GM18868 (cell line): ENCODE results near the gene PAXIP1.

ENCODE experiments used
- ATAC-seq: cut with Tn5 transposase; IDR thresholded peaks from one replicate; pipeline ENCODE4 v1.9.1; 2021; ENCODE audit warnings: mild to moderate bottlenecking, moderate library complexity; ENCODE audit not compliant: unreplicated experiment

PAXIP1 gene

DNA sequence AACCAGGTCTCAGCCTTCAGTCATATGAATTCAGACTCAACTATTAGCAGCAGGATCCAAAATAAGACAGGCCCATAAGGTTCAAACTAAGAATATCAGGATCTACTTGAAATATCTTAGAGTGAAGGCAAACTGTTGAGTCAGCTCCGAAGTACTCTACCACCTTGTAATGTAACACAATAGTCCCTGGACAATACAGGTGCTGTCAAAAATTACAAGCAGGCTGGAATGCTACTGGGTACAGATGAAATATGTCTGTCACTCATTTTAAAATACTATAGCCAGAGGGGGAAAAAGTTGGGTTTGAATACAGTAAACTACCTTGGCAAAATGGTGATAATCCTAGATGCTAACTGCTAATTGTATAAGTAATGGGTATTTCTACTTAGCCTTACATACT, 6.8 kb downstream of the PAXIP1 start:
- ATAC-seq: no peak

DNA sequence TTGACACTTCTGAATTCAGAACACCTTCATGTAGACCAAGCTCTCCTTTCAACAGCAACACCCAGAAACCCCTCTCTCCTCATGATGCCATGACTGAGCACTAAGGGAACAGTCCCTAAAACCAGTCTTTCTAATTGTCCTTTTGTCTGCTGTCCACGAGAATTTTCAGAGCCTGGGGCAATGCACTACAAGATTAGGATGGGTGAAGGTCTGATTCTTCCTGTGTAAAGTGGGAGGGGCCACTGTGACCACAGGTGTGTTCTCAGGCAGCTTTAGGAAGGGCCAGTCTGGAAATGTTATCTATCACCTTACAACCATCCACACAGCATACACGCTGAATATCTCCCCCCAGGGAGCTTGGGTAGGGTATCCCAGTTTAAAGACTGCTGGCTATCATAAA, 7.9 kb downstream of the PAXIP1 start:
- ATAC-seq: no peak

DNA sequence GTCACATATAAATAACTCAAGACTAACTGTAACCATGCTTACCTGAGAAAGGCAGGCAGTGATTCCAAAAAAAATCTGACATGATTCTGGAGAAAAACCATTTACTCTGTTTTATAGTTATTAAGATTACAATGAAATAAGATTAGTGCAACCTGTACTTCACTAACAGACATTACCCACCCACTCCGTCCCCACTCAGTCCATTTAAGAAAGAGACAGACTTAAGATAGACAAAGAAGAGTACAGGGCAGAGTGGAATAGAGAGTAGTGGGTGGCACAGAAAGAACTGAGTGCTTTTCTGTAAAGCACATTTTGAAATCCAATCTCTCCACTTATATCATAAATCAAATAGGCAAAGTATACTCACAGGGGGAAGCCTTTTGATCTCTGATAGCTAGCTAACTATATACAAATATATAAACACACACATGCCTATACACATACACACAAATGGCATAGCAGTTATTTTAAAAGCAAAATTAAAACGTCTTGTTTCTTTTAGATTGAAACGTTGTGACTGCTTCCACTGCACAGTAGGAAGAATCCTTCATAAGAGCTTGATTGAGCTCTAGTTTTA, 11.9 kb downstream of the PAXIP1 start:
- ATAC-seq: no peak

DNA sequence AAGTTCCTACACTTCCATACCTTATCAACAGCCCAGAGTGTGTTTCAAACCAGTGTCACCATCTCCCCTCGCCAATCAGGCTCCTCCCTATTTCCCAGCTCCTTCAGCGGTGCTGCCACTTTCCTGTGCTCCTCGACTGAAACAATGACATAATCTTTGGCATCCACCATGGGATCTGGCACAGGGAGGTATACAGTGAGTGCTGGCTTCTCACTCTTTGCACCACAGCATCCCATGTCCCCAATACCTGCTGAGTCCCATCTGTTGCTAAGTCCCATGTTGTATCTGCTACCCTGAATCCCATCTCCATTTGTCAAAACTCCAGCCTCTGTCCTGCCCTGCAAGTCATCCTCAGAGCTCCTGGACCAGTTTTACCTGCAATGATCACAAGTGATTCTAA, 15.4 kb downstream of the PAXIP1 start:
- ATAC-seq: no peak

DNA sequence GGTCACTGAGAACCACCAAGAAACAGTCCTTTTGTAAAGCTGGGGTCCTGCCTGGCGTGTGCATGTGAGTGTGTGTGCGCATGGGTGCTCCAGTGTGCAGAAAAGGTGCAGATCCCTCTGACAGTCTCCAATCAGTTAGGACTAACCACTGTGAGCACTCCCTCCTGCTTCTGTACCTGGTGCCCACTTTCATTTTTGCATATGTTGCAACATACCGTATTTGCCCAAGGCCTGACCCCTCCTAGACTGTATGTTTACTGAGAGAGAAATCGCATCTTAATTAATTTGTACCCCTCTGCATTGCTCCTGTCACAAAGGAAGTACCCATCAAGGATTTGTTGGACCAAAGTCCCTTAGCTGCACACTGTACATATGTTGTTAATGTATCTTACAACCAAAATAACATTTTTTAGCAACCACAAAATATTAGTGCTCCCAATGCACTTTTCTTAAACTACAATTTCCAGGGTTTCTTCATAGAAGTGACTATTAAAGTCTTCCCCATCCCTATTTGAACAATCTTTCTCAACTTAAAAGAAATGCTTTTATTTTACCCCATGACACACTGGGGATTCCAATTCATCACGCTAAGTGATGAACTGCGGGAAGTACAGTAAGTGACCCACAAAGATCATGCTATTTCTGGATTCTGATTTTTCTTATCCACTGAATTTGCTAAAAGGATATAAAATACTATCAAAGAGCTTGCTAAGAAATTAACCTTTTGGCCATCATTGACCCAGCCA, 16.6 kb downstream of the PAXIP1 start:
- ATAC-seq: no peak

DNA sequence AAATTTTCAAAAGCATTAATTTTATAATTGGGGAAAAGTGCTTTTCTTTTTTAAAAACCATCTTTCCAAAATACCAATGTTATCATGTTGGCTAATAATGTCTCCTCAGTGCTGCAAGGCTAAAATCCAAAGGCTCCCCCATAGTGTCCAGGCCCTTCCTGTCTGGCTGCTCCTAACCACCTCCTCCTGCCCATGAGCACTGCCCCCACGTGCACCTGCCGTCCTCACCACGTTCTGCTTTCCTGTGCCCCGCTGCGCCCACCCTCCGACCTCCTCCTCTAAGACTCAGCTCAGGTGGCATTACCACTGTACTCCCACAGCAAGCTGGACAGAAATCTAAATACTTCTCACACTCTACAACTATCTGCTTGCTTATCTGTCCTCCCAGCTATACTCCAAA, 17.7 kb downstream of the PAXIP1 start:
- no peak for ATAC-seq

DNA sequence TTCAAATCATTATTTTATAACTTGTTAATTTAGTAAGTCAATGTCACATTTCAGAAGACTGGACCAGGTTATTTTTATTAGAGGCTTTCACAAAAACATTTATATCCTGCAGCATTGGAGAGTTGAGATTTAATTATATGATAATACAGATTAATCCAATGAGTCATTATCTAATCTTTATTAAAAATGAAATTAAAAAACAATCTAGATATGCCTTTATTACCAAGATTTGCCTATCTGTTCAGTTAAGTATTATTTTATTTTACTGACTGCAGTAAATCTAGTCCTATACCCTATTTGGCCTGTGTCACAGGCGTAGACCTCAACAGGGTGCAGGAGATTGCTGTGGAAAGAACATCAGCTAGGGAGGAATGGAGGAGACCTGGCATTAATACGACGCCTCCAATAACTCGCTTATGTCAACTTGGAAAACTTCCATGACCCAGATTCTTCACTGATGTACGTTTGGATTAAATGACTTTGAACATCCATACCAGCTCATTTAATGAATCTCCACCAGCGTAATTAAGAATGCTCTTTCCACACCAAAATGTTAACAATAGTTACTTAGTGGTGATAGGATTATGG, 18.2 kb downstream of the PAXIP1 start:
- no peak for ATAC-seq

DNA sequence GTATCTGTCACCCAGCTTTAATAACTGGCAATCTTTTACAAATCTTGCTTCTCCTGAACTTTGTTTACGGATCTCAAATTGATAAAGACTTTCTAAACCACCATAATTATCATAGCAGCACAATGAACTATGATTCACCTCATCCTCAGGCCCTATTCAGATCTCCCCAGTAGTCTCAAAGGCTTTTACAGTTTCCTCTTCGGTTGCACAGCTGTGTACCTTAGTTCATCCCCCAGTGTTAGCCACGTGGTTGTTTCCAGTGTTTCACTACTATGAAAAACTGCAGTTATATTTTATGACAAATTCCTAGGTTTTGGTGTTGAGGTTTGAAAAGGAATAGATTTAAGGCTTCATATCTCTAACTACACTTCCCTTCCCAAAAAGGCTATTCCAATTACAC, 24.9 kb downstream of the PAXIP1 start:
- ATAC-seq: no peak

DNA sequence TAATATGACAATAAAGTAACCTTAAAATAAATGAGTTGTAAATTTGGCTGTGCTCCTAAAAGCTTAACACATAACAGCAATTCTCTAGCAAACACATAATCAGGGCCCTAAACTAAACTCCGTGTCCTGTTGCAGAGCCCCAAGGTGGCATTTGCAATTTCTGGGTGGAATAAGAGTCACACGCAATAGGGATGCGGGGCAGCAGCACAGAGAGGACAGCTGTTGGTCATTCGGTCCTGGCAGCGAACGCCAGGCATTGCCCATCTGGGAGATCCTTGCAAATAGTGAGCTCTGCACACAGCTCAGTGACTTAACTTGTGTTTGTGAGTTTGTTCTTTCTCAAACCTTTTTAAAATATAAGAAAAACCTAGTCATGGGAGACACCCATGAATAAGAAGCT, 25.7 kb downstream of the PAXIP1 start:
- no peak for ATAC-seq

DNA sequence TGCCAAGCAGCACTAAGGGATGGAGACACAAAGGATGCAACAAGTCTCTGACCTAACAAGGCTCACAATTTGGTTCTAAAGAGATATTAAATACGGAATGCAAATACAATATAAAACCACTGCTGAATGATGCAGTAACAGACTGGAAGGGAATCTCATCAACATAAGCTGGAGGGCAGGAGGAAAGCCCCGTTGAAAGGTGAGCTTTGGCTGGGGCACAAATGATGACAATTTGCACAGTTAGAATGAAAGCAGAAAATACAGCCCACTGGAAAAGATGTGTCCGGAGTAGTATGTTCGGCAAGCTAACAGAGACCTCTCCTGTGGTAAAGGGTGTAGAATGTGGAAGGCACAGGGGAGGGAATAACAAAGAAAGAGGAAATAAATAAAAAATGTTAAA, 26.1 kb downstream of the PAXIP1 start:
- no peak for ATAC-seq

DNA sequence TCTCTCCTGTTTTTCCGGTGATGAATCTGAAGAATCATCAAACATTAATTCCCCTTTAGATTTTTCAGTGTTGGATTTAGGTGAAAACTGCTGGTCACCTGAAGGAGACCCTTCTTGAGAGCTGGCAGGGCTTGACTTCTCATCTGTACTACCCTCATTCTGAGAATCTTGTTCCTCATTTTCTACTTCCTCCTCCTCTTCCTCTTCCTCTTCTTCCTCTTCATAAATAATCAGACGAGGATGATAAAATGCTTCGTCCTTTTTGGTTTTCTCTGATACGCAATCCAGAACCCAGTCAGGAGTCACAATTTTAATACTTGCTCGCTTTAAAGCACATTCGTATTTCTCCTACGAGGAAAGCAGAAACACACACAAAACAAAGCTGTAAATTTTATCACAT, 26.9 kb downstream of the PAXIP1 start:
- no peak for ATAC-seq

DNA sequence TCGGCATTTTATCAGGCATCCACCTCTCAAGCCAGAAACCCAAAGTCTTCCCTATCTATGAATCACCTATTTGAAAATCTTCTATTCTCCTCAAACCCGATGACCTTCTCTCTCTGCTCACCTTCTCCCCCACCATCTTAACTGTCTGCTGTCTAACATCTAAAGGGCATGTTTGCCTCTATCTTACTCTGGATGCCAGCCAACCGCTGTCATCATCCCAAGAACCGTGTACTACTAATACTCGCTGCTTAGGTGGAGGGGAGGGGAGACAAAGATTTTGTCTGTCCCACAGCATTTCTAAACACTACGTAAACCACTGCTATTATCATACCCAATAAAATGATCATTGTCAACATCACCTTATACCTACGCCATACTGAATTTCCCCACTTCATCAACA, 29.5 kb downstream of the PAXIP1 start:
- ATAC-seq: no peak

DNA sequence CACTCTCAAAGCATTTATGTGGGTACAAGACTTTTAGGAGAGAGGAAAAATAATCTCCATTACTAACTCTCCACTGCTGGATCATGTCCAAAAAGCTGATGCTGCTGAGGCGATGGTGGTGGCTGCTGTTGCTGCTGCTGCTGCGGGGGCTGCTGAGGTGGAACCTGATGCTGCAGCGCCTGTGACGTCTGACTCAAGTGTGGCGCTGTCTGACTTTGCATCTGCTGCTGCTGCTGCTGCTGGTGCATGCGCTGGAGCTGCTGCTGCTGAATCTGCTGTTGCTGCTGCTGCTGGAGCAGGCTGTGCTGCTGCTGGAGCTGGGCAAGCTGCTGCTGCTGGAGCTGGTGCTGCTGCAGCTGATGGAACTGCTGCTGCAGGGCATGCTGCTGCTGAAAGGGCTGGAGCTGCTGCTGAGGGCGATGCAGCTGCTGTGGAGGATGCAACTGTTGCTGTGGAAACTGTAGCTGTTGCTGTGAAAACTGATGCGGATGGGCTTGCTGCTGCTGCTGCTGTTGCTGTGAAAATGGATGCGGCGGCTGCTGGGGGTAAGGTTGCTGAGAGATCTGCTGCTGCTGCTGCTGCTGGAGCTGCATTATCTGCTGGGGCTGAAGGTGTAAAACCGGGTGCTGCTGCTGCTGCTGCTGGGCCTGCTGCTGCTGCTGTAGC, 34.5 kb downstream of the PAXIP1 start:
- ATAC-seq: no peak

DNA sequence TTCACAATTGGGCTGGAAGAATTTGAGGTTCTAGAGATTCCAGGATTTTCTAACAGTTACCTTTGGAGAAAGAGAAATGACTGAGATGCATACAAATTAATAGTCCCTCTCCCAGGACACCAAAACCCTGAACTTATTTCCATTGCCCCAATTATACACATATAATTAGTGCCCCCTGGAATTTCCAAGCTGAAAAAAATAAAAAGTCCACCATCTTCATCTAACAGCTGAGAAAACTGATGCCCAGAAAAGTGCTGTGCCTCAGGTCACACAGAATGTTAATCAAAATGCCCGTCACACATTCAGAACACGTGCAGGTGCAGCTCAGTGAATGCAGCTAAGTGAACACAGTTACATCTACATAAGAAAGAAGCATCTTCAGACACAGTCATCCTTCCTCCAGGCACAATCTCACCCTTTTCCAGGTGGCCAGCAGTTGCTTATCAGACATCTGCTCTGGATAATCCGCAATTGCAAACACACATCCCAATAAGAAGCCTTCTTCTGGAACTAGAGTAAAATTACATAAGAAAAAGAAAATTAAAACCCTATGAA, 35.4 kb downstream of the PAXIP1 start:
- no peak for ATAC-seq

DNA sequence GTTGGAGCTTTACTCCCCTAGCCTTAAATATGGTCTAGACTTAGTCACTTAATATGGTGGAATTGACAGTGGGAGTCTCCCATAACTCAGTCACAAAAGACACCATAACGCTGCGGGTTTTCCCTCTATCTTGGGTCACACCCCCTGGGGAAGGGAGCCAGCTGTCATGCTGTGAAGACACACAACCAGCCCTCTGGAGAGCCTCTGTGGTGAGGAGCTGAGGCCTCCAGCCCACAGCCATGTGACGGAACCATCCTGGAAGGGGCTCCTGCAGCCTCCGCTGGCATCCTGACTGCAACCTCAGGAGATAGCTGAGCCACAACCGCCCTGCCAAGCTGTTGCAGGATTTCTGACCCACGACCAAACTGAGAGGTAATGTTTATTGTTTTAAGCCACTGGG, 37.9 kb downstream of the PAXIP1 start:
- ATAC-seq: no peak

DNA sequence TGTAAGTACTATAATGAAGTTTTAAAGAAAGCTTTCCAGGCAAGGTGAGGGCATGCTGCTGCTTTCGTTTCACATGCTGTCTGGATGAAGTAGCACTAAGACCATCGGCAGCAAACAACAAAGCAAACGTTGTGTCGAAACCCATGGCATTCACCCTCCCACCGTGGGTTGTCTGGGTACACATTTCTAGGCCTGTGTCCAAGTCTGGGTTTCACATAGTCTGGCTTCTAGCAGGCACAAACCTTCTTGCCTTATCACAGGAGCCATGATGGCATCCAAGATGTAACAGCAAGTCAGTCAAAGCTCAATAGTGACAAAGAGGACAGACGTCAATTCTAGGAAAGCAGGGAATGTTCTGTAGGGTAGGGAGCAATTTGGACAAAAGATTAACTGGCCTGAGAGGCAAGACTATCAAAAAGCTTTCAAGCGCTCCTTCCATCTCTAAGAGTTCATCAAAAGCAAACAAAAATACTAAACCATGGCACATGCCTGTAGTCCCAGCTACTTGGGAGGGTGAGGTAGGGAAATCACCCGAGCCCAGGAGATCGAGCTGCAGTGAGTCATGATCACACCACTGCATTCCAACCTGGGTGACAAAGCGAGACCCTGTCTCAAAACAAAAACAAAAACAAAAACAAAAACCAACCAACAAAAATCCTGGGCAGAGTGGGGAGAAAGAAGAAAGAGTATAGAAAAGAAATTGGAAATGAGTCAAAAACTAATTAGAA, 42.7 kb downstream of the PAXIP1 start:
- ATAC-seq: no peak

DNA sequence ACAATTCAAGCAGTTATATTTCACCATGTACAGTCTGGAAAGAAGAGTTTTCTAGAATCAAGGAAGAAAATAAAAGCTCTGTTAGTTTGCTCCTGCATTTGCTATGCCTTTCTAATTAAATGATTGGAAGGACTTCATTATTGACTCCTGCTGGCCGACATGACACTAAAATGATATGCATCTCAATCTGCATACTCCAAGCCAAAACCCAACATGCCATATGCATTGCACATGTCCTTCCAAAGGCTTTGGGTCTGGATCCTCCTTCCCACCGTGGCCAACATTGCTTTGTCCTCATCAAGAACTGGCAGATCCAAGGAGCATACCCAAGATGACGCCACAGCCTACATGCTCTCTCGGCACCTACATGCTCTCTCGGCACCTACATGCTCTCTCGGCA, 46.5 kb downstream of the PAXIP1 start:
- no peak for ATAC-seq

DNA sequence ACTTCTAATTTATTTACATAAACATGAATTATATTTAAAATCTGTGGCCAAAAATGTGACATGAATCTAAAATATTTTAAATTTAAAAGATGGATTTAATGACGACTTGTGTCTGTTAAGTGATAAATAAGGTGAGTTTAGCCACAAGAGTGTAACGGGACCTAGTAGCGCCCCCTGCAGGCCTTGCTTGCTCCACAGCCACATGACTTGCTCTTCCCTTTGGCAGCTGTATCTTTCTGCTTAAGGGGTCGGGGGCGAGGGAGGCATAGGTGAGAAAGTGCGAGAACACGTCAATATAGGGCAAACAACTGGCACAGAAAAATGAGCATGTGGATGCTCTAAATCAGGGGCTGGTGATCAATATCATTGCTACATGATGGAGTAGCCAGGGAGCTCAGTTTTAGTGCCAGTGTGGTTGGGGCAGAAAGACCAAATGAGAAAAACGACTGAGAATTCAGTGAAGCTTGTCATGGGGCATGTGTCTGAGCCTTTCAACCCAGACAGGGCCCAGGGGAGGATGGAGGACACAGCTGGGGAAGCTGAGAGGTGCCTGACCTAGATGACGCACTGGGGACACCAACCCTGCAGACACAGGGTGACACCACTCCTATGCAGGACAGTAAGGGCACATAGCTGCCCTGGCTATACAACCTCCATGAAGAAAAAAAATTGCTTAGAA, 49.8 kb downstream of the PAXIP1 start:
- ATAC-seq: peak; percentile 66

DNA sequence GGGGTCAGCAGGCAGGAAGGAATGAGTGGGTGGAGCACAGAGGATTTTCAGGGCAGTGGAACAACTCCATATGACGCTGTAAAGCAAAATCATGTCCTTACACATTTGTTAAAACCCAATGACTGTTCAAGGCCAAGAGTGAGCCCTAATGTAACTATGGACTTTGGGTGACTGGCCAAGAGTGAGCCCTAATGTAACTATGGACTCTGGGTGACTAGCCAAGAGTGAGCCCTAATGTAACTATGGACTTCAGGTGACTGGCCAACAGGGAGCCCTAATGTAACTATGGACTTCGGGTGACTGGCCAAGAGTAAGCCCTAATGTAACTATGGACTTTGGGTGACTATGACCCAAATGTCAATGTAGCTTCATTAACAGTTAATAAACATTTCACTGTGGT, 52.0 kb downstream of the PAXIP1 start:
- ATAC-seq: no peak

DNA sequence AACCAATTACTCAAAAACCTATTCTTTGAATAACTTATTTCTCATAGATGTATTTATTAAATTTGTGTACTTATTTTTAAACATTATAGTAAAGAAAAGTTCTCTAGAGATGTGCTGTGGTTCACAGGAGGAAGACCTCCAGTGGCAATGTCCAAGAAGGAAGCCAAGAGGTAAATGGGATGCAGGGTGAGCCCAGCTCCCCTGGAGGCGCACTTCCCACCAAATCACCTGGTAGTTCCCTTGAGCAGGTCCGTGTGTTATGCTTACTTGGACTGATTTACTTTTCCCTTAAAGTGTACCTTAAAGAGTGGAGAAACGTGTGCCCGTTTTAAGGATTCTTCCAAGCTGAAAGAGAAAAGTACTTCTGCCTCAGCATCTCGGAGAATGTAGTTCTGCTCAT, 55.3 kb downstream of the PAXIP1 start:
- ATAC-seq: no peak

DNA sequence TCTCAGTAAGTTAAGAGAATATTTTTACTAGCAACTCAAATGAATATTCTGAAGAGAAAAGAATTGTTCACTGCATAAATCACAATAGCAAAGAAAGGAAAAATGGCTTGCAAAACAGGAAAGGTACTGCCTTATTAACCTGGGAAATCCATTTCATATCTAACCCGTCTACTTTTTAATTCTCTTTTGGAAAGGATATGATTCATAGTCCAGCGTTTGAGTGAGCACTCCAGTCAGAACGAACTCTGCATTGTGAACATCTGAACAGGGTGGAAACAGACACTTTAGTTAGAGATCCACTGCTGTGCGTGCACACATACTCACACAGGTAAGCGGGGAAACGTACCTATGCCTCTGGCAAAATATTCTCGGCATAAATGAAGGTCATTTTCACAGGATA, 56.8 kb downstream of the PAXIP1 start:
- ATAC-seq: no peak
